ENCODE results near the gene NELFB. TPM values are rescaled to one million over a fixed set of nuclear protein-coding genes. Genes with fewer than 3 reads are reported as not detected.

NELFB gene
- polyA plus RNA-seq, 1 donor from 2014 or later = 64.7 TPM

DNA sequence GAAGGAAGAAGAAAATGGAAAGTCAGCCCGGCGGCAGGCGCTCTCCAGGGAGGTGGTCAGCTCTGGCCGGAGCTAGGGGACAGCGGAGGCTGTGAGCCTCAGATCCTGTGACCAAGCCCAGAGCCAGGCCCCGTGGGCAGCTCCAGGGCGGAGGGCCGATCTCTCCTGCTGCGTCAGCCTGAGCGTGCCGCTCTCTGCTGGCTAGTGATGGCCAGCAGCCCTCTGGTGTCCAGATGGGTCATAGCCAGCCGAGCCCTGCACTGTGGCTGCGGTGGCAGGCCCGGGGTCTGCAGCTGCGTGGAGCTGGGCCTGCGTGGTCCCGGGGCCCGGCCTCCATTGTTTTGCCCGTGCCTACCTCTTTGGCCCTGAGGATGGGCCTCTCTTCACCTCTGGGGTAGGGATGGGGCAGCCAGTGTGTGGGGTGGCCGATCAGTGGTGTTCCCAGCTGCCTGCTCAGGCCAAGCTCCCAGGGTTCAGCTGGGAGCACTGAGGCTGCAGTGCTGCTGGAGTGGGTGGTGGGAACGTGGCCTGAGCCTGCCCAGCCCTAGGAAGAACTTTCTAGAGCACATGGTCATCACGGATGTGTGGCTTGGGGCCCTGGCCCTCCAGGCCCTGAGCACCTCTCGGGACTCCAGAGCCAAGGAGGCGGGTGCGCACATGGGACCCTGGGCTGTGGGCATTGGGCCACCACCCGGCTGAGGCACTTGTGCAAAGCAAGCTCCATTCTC is 64.0 kb downstream of the NELFB start:
- no peak overlapping the region for H3K27ac ChIP-seq (ENCODE audit: low read length)
- H3K9ac ChIP-seq (ENCODE audit: low read length) = no peak overlapping the region
- no peak overlapping the region for H3K4me2 ChIP-seq (ENCODE audit: low read length)

More for the DNA sequence above, 64.0 kb downstream of the NELFB start:
- Histone ChIP-seq H3K9me3 (ENCODE audit: low read length) (no peaks in the 10 kb centered on the region), H3K27me3 (ENCODE audit: insufficient read depth, low read depth, low read length) (no peaks in the 10 kb centered on the region), H3K4me3 (ENCODE audit: low read length) (no peak overlapping the region), H3F3A (ENCODE audit: insufficient read depth, low read length, poor library complexity, severe bottlenecking) (no peaks in the 10 kb centered on the region), H3K79me2 (replicated peaks; ENCODE audit: insufficient read depth, low read length) (no peaks in the 10 kb centered on the region), H3K36me3 (ENCODE audit: insufficient read depth, low read length) (no peaks in the 10 kb centered on the region), H4K20me1 (ENCODE audit: insufficient read depth) (no peaks in the 10 kb centered on the region), H3K9me2 (ENCODE audit: insufficient read depth, low read length) (no peaks in the 10 kb centered on the region), H2AFZ (ENCODE audit: low read depth, low read length) (no peak overlapping the region)
- TF ChIP-seq CTCF (IDR thresholded peaks at IDR 0.05; ENCODE audit: poor library complexity, severe bottlenecking) (no peak), REST (IDR thresholded peaks at IDR 0.05; ENCODE audit: borderline replicate concordance) (no peak), POLR2AphosphoS5 (IDR thresholded peaks at IDR 0.05) (no peak), TAF1 (IDR thresholded peaks at IDR 0.05; ENCODE audit: low read depth) (no peak), MXI1 (conservative IDR thresholded peaks at IDR 0.05; ENCODE audit: poor library complexity, severe bottlenecking) (no peak), SMC3 (conservative IDR thresholded peaks at IDR 0.05; ENCODE audit: poor library complexity) (no peak), EP300 (conservative IDR thresholded peaks at IDR 0.05; ENCODE audit: poor library complexity, severe bottlenecking) (no peak), EZH2 (IDR thresholded peaks at IDR 0.05; ENCODE audit: borderline replicate concordance, insufficient read depth, low read length, poor library complexity, severe bottlenecking) (no peak), RAD21 (conservative IDR thresholded peaks at IDR 0.05) (no peak)
